ENCODE results near the gene GLI3.
A peak's percentile ranks its signal among the peaks of the same experiment; 100 is the strongest.

GLI3 gene

DNA sequence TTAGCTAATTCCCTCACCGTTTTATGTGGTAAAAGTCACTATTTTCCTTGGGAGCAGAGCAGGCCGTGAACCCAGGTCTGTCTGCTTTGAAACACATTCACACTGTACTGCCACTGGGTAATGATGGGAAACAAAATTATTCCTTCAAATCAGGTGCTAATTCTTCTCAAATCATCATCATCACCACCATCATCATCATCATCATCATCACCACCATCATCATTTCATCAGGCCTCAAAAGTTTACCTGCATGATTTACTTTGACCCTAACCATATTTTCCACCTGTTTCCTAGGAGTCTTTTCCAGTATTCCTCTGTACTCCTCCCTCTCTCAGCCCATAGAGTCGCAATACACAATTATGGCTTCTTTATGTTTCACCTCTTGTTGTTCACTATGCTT lies 220.5 kb downstream of the GLI3 start:
- no peak for TF ChIP-seq EZH2phosphoT487 (IDR thresholded peaks at IDR 0.05; ENCODE audit: low read depth)
- TF ChIP-seq, protein P1, sequence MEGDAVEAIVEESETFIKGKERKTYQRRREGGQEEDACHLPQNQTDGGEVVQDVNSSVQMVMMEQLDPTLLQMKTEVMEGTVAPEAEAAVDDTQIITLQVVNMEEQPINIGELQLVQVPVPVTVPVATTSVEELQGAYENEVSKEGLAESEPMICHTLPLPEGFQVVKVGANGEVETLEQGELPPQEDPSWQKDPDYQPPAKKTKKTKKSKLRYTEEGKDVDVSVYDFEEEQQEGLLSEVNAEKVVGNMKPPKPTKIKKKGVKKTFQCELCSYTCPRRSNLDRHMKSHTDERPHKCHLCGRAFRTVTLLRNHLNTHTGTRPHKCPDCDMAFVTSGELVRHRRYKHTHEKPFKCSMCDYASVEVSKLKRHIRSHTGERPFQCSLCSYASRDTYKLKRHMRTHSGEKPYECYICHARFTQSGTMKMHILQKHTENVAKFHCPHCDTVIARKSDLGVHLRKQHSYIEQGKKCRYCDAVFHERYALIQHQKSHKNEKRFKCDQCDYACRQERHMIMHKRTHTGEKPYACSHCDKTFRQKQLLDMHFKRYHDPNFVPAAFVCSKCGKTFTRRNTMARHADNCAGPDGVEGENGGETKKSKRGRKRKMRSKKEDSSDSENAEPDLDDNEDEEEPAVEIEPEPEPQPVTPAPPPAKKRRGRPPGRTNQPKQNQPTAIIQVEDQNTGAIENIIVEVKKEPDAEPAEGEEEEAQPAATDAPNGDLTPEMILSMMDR (IDR thresholded peaks at IDR 0.05; ENCODE audit: low read depth, low read length) = no peak
- Histone ChIP-seq H3K9ac (ENCODE audit: low read length) (no peak overlapping the region), H3K36me3 (replicated peaks; ENCODE audit: low read depth, low read length) (no peaks in the 10 kb centered on the region), H3K9me3 (ENCODE audit: insufficient read depth, low read length) (no peaks in the 10 kb centered on the region), H3K4me2 (ENCODE audit: low read length) (no peak overlapping the region), H3K27ac (ENCODE audit: low read length) (no peak overlapping the region), H3K4me1 (ENCODE audit: low read length) (no peaks in the 10 kb centered on the region), H3K79me2 (ENCODE audit: low read length) (no peaks in the 10 kb centered on the region), H2AFZ (ENCODE audit: low read depth, low read length) (no peak overlapping the region), H3K4me3 (ENCODE audit: low read length) (no peak overlapping the region), H3K27me3 (ENCODE audit: low read depth, low read length) (peaks cover 7% of the 10 kb centered on the region; the same call in 1 of the 2 replicates), H4K20me1 (ENCODE audit: insufficient read depth, low read length) (no peaks in the 10 kb centered on the region)

DNA sequence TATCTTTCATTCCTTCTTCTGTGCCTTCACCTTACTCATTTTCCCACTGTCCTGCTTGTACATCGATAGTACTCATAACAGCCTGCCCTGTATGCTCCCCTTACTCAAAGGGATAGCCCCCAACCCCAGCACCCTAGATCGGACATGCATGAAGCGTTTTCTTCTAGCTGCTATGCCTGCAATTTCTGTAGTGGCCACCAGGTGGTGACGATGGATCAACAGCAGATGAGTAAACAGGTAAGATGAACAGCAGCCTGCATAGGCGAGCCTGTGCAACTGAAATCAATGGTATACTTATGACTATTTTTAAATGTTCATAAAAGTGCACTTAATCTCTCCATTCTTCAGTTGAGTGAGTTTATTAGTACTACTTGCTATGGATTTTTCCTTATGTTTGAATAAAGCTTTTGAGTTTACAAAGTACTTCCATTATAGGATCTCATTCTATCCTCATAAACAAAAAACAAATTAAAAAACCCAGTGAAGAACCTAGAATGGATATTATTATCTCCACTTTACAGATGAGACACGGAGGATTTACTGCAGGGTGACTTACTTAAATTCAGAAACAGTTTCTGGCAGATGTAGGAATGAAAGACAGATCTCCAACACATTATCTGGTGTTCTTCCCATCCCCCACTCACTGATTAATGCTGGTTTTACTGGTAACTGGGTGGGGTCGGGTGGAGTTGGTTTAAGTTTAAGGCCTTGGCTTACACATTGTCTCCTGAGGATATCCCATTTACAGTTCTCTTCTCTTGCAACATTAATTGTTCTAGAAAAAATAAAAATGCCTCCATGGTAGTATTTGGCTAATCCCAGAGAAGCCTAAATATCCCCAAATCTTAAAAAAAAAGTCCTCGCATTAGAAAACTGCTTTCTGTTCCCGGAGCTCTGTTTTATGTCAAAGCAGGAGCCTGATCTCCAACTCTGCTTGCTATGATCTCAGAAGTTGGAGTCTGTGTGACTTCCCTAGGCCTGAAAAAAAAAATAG lies 222.1 kb downstream of the GLI3 start:
- Histone ChIP-seq H3K36me3 (replicated peaks; ENCODE audit: low read depth, low read length) (no peaks in the 10 kb centered on the region), H3K4me2 (ENCODE audit: low read length) (no peak overlapping the region), H3K27me3 (ENCODE audit: low read depth, low read length) (peaks cover 4% of the 10 kb centered on the region; the same call in 1 of the 2 replicates), H3K9ac (ENCODE audit: low read length) (no peak overlapping the region), H3K9me3 (ENCODE audit: insufficient read depth, low read length) (no peaks in the 10 kb centered on the region), H4K20me1 (ENCODE audit: insufficient read depth, low read length) (no peaks in the 10 kb centered on the region), H2AFZ (ENCODE audit: low read depth, low read length) (no peak overlapping the region), H3K27ac (ENCODE audit: low read length) (no peak overlapping the region), H3K79me2 (ENCODE audit: low read length) (no peaks in the 10 kb centered on the region), H3K4me1 (ENCODE audit: low read length) (no peaks in the 10 kb centered on the region), H3K4me3 (ENCODE audit: low read length) (no peak overlapping the region)
- no peak for TF ChIP-seq EZH2phosphoT487 (IDR thresholded peaks at IDR 0.05; ENCODE audit: low read depth)
- TF ChIP-seq, protein P1 (IDR thresholded peaks at IDR 0.05; ENCODE audit: low read depth, low read length) = peak; percentile 82

DNA sequence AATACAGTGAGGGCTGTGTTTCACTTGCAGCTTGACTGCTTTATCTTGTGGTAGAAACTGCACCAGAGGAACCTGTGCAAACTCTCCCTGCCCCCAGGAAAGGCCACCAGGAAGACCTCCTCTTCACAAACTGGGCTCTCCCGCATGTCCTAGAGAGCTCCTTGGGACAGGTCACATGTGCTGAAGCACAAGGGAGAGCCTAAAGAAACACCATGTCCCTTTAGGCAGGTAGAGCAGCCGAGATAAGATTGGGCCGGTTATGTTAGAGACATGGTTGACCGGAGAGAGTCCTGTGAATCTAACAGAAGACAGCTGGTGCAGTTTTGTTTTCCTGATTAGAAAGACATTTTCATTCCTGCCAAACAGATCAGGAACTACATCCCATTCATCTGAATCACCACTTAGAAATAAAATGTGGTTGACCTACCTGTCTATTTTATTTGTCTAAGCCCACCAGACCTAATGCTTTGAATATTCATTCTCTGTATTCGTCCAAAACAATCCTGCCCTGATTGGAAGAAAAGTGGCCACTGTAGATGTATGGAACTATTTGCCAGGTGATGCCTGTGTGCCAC lies 224.1 kb downstream of the GLI3 start:
- no peak overlapping the region for H3K27ac ChIP-seq (ENCODE audit: low read length)
- no peak overlapping the region for H2AFZ ChIP-seq (ENCODE audit: low read depth, low read length)
- H3K9ac ChIP-seq (ENCODE audit: low read length) = no peak overlapping the region
- no peaks in the 10 kb centered on the region for H3K27me3 ChIP-seq (ENCODE audit: low read depth, low read length)
- H3K4me2 ChIP-seq (ENCODE audit: low read length) = no peak overlapping the region
- no peaks in the 10 kb centered on the region for H3K9me3 ChIP-seq (ENCODE audit: insufficient read depth, low read length)
- no peaks in the 10 kb centered on the region for H4K20me1 ChIP-seq (ENCODE audit: insufficient read depth, low read length)
- H3K4me1 ChIP-seq (ENCODE audit: low read length) = no peaks in the 10 kb centered on the region
- H3K79me2 ChIP-seq (ENCODE audit: low read length) = no peaks in the 10 kb centered on the region
- H3K4me3 ChIP-seq (ENCODE audit: low read length) = no peak overlapping the region
- no peaks in the 10 kb centered on the region for H3K36me3 ChIP-seq (replicated peaks; ENCODE audit: low read depth, low read length)
- TF ChIP-seq, protein P1 (IDR thresholded peaks at IDR 0.05; ENCODE audit: low read depth, low read length) = no peak
- no peak for TF ChIP-seq EZH2phosphoT487 (IDR thresholded peaks at IDR 0.05; ENCODE audit: low read depth)

DNA sequence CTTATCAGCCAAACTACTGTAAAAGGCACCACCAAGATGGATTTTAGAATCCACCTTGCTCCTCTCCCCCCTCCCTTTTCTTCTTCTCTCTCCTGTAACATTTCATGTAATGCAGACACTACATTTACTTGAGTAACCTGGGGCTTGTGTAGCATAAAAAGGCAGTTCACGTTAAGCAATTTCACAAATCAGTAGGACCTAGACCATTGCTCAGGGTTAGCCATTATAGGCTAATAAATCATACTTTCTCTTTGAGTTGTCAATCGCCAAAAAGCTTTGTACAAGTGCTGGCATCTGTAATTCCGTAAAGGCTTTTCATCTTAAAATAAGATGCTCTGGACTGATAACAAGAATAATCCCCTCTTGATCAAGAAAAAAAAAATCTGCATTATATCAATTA lies 224.7 kb downstream of the GLI3 start:
- Histone ChIP-seq H3K9me3 (ENCODE audit: insufficient read depth, low read length) (no peaks in the 10 kb centered on the region), H3K4me3 (ENCODE audit: low read length) (no peak overlapping the region), H2AFZ (ENCODE audit: low read depth, low read length) (no peak overlapping the region), H3K27me3 (ENCODE audit: low read depth, low read length) (no peaks in the 10 kb centered on the region), H3K36me3 (replicated peaks; ENCODE audit: low read depth, low read length) (no peaks in the 10 kb centered on the region), H3K4me2 (ENCODE audit: low read length) (no peak overlapping the region), H3K9ac (ENCODE audit: low read length) (no peak overlapping the region), H4K20me1 (ENCODE audit: insufficient read depth, low read length) (no peaks in the 10 kb centered on the region), H3K4me1 (ENCODE audit: low read length) (no peaks in the 10 kb centered on the region), H3K79me2 (ENCODE audit: low read length) (no peaks in the 10 kb centered on the region), H3K27ac (ENCODE audit: low read length) (no peak overlapping the region)
- TF ChIP-seq, protein P1 (IDR thresholded peaks at IDR 0.05; ENCODE audit: low read depth, low read length) = no peak
- no peak for TF ChIP-seq EZH2phosphoT487 (IDR thresholded peaks at IDR 0.05; ENCODE audit: low read depth)

Data from OCI-LY3 (cell line).